Prostate gland (tissue), 2 donors: ENCODE measurements around the gene SMAP2. TPM values are rescaled to one million over a fixed set of nuclear protein-coding genes. Genes with fewer than 3 reads are reported as not detected.

Experiments used
- DNase-seq: peaks from one replicate; pipeline ENCODE4 v3.0.0-alpha.2; 2019; ENCODE audit warnings: low spot score
- H3K27ac ChIP-seq, 2 donors: fragments of 200-600 bp; sonication (generic); 2 replicates each; pipeline ENCODE4 v1.5.1; 2017 to 2019
- H3K27me3 ChIP-seq: fragments of 200-600 bp; sonication (generic); replicated peaks from 2 replicates; pipeline ENCODE4 v1.5.1; 2019; ENCODE audit not compliant: insufficient read depth
- H3K36me3 ChIP-seq, 2 donors: fragments of 200-600 bp; sonication (generic); 1 replicate in 1 of 2; 2 replicates in 1 of 2; pipeline versions ENCODE4 v1.5.1 to v1.8.1; 2017 to 2019
- H3K4me1 ChIP-seq: fragments of 200-600 bp; sonication (generic); replicated peaks from 2 replicates; pipeline ENCODE4 v1.5.1; 2019
- H3K4me3 ChIP-seq, 2 donors: fragments of 200-600 bp; sonication (generic); 2 replicates each; pipeline ENCODE4 v1.5.1; 2017 to 2019
- H3K9me3 ChIP-seq: fragments of 200-600 bp; sonication (generic); 2 replicates; pipeline ENCODE4 v1.5.1; 2017
- CTCF ChIP-seq, 4 experiments: fragments of 200-600 bp in 2 of 4; fragments of 450-650 bp in 2 of 4; sonication (generic) in 2 of 4; IDR thresholded peaks; 1 replicate in 3 of 4; 2 replicates in 1 of 4; pipeline ENCODE4 v1.5.1; 2016 to 2019; ENCODE audit warnings: antibody characterized with exemption in 4 of 4, mild to moderate bottlenecking in 2 of 4, moderate library complexity in 2 of 4
- POLR2A ChIP-seq: fragments of 450-650 bp; IDR thresholded peaks from one replicate; pipeline ENCODE4 v1.6.1; 2016; ENCODE audit warnings: antibody characterized with exemption, mild to moderate bottlenecking
- POLR2AphosphoS5 ChIP-seq: sonication (generic); formaldehyde crosslinking; IDR thresholded peaks from one replicate; pipeline ENCODE4 v1.6.1; 2017; ENCODE audit warnings: antibody characterized with exemption
- WGBS: methylation state at CpG from one replicate; pipeline ENCODE4 v1.1.5; 2018; 5-methylcytosine and 5-hydroxymethylcytosine counted together
- intact Hi-C: fragments of 100-400 bp; cut with DNase I; formaldehyde crosslinking; loops from one replicate; pipeline ENCODE4 v1.14.2; 2022
- total RNA-seq, 2 donors: library from RNA; depleted of rRNA; stranded (reverse); fragments of >200 nt; gene quantifications; one replicate each; pipeline ENCODE4 v1.1.0, GENCODE V29; 2016

The SMAP2 gene
- total RNA-seq, 2 donors from 2014 or later, result 22.0 to 39.6 TPM

DNA sequence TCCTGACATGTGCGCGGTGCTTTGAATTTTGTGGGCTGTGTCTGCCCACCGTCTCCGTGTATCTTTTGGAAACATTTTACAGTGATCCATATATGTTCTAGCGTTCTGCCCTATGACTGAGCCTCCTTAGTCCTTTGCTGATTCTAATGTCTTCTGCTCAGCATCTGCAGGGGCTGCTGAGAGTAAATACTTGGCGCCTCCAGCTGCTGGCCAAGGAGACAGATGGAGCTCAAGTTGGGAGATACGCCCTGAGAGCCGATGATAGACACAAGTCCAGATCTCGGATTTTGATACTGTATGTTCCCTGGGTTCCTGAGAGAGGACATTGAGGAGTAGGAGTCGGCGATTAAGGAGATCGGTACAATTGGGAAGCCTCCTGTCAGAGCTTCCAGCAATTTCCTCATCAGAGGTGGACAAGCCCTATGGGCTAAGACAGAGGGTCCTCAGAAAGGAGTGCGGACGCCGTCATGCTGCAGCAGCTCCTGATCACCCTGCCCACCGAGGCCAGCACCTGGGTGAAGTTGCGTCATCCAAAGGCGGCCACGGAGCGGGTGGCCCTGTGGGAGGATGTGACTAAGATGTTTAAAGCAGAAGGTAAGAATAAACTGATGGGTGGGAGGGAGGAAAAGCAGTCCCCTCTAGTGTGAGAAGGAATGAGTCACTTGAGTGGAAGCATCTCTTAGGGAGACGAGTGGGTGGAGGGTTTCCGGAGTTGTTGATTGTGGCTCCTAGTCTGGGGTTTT is 77.1 kb downstream of the SMAP2 start:
- intact Hi-C loops, result no loop called here
- Histone ChIP-seq H3K4me1 (no peaks in the 10 kb centered on the region), H3K27ac (peak overlapping the region; percentile 45 to 72), H3K27me3 (no peaks in the 10 kb centered on the region), H3K9me3 (no peaks in the 10 kb centered on the region), H3K4me3 (peak overlapping the region; percentile 58 to 71), H3K36me3 (no peaks in the 10 kb centered on the region)
- no peak for DNase-seq
- TF ChIP-seq POLR2AphosphoS5 (no peak), POLR2A (no peak), CTCF (IDR thresholded peaks at IDR 0.05) (no peak)
- 26% methylated on average over 22 of the region's 22 CpGs for WGBS

DNA sequence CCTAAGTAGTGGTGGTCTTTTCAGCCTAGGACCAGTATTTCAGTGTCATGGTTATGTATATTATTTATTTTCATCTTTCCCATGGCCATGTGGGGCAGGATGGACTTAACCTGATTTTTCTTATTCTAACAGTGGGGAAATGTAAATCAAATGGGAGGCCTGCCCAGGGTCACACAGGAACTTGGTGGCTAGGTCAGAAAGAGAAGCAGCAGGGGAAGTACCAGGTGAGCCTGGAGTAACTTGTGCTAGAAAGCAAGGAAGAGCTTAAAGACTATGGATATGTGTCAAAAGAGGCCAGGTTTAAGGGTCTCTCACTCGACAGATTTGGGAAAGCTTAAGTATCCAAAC is 77.7 kb downstream of the SMAP2 start:
- Histone ChIP-seq H3K27ac (no peak overlapping the region), H3K9me3 (no peaks in the 10 kb centered on the region), H3K36me3 (no peaks in the 10 kb centered on the region), H3K27me3 (no peaks in the 10 kb centered on the region), H3K4me3 (no peak overlapping the region), H3K4me1 (no peaks in the 10 kb centered on the region)
- no peak for TF ChIP-seq POLR2AphosphoS5
- intact Hi-C loops, result no loop called here
- no peak for DNase-seq
- 91% methylated on average over 1 of the region's 1 CpG for WGBS

DNA sequence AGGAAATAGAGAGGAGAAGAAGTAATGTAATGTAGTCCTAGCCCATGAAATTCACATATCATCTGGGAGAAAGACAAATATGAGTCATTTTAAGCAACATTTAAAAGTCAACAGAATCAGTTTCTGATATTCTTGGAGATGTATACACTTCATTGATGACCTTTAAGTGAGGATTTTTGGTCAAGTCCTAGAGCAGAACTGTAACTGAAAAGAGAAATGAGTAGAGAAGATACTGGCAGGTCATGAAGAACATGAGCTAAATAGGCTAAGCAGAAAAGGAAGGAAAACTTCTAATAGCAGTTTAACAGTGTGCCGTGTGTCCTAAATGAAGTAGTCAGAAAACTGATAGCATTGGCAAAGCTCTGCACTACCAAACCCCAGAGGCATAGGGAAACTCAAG is 81.3 kb downstream of the SMAP2 start:
- Histone ChIP-seq H3K4me3 (no peak overlapping the region), H3K27me3 (no peaks in the 10 kb centered on the region), H3K27ac (no peak overlapping the region), H3K4me1 (no peaks in the 10 kb centered on the region), H3K9me3 (no peaks in the 10 kb centered on the region), H3K36me3 (no peaks in the 10 kb centered on the region)
- TF ChIP-seq CTCF (IDR thresholded peaks at IDR 0.05), result no peak
- no peak for TF ChIP-seq POLR2A
- no peak for TF ChIP-seq POLR2AphosphoS5
- DNase-seq, result no peak
- WGBS, result 94% methylated on average over 1 of the region's 1 CpG
- intact Hi-C loops, result no loop called here

DNA sequence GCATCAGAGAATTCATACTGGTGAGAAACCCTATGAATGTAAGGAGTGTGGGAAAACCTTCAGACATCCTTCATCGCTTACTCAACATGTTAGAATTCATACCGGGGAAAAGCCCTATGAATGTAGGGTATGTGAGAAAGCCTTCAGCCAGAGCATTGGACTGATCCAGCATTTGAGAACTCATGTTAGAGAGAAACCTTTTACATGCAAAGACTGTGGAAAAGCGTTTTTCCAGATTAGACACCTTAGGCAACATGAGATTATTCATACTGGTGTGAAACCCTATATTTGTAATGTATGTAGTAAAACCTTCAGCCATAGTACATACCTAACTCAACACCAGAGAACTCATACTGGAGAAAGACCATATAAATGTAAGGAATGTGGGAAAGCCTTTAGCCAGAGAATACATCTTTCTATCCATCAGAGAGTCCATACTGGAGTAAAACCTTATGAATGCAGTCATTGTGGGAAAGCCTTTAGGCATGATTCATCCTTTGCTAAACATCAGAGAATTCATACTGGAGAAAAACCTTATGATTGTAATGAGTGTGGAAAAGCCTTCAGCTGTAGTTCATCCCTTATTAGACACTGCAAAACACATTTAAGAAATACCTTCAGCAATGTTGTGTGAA is 89.5 kb downstream of the SMAP2 start:
- Histone ChIP-seq H3K36me3 (no peaks in the 10 kb centered on the region), H3K27ac (no peak overlapping the region), H3K4me1 (no peaks in the 10 kb centered on the region), H3K27me3 (no peaks in the 10 kb centered on the region), H3K4me3 (no peak overlapping the region), H3K9me3 (peaks cover 4% of the 10 kb centered on the region)
- no peak for DNase-seq
- intact Hi-C loops, result no loop called here
- WGBS, result 99% methylated on average over 3 of the region's 3 CpGs
- TF ChIP-seq POLR2A (no peak), CTCF (IDR thresholded peaks at IDR 0.05) (no peak), POLR2AphosphoS5 (no peak)

DNA sequence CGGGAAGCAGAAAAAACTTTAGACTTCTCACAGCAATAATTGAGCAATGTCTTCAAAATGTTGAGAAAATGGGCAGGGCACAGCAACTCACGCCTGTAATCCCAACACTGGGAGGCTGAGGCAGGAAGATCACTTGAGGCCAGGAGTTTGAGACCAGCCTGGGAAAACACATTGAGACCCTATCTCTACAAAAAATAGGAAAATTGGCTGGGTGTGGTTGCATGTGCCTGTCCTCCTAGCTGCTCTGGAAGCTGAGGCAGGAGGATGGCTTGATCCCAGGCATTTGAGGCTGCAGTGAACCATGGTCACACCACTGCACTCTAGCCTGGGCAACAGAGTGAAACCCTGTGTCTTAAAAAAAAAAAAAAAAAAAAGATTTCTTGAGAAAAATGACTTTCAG is 95.8 kb downstream of the SMAP2 start:
- no peak for DNase-seq
- no peaks in the 10 kb centered on the region for H3K27me3 ChIP-seq
- intact Hi-C loops, result no loop called here
- no peak overlapping the region for H3K27ac ChIP-seq
- H3K4me3 ChIP-seq, result no peak overlapping the region
- peaks cover 4% of the 10 kb centered on the region for H3K9me3 ChIP-seq
- TF ChIP-seq CTCF (IDR thresholded peaks at IDR 0.05) (no peak), POLR2AphosphoS5 (no peak), POLR2A (no peak)
- WGBS, result 96% methylated on average over 2 of the region's 2 CpGs
- H3K4me1 ChIP-seq, result no peaks in the 10 kb centered on the region
- H3K36me3 ChIP-seq, result no peaks in the 10 kb centered on the region

Other genes with a start within 250 kb of the SMAP2 start
- gene RLF, start 212.3 kb upstream of the SMAP2 start, total RNA-seq, result 10 to 100 TPM; 12.4 to 19.8 TPM
- 1 to 10 TPM in 1 of 2 donors, not detected in 1; 5.5 TPM for gene TMCO2, start 125.8 kb upstream of the SMAP2 start, total RNA-seq
- 10 to 100 TPM; 32.8 to 57.7 TPM for gene ZMPSTE24, start 115.5 kb upstream of the SMAP2 start, total RNA-seq
- 10 to 100 TPM; 16.1 to 27.6 TPM for gene COL9A2, start 56.4 kb upstream of the SMAP2 start, total RNA-seq
- gene ZFP69B, start 76.7 kb downstream of the SMAP2 start, total RNA-seq, result 1 to 10 TPM in 1 of 2 donors, under 1 TPM in 1; 0.46 to 2.9 TPM
- 1 to 10 TPM; 3.1 to 3.2 TPM for gene ZFP69, start 103.6 kb downstream of the SMAP2 start, total RNA-seq
- 1 to 10 TPM; 5.9 to 9.7 TPM for gene EXO5, start 135.0 kb downstream of the SMAP2 start, total RNA-seq
- 1 to 10 TPM; 5.4 to 7.0 TPM for gene ZNF684, start 157.9 kb downstream of the SMAP2 start, total RNA-seq